DMS79 treated with DMSO at 0.1 percent for 48 hours (cell line): ENCODE results near the gene RNF25.

ENCODE experiments used
- DNase-seq: peaks from one replicate; lab custom pipeline; 2025; lab: John Stamatoyannopoulos, UW

The RNF25 gene

GRCh38 chr2:218679119-218679518 lies 7.3 kb upstream of the RNF25 start:
- no peak for DNase-seq

- DNase-seq: no peak
Measured at GRCh38 chr2:218671097-218671653, 627 bp downstream of the RNF25 start.

GRCh38 chr2:218664653-218665052 lies 7.1 kb downstream of the RNF25 start:
- no peak for DNase-seq

DNA sequence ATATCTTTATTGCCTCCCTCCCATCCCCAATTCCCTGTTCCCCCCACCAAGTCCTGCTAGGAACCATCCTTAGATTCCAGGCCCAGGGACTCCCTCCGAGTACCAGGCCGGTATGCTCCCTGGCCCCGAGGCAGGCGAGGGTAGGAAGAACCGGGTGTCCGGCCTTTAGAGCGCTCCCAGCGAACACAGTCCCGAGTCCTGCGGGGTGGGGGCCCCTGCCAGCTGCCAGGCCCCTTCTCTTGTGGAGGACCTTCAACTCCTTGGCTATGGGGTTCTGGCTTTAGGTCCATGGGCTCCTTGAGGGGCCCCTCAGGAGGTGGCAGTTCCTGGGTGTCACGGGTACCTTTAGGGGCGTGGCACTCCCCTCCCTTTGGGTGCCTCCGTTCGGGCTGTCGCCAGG lies 7.9 kb downstream of the RNF25 start:
- no peak for DNase-seq

GRCh38 chr2:218662827-218663226 lies 9.0 kb downstream of the RNF25 start:
- DNase-seq: no peak

DNA sequence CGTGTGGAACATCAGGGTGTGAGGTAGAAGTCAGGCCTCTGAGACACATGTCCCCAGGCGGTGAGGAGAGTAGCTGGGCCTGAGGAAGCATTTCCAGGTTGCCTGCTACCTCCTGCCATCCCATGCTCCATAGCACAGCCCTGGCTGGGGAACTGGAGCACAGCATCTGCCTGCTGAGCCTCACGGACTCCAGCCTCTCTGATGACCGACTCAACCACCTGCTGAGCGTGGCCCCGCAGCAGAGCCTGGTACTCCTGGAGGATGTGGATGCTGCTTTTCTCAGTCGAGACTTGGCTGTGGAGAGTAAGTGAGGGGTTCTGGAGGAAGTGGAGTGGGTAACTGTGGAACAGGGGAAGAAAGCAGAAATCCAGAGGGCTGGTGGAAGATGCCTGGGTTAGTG lies 9.4 kb downstream of the RNF25 start:
- DNase-seq: no peak

- DNase-seq: no peak
Measured at GRCh38 chr2:218659988-218660358, 11.8 kb downstream of the RNF25 start.

GRCh38 chr2:218659258-218659987 lies 12.4 kb downstream of the RNF25 start, which contains the start of the genes BCS1L and ZNF142:
TSS of gene BCS1L (plus strand) at chr2:218659683. CDS start at chr2:218660988, 1,305 bp downstream.
TSS of gene ZNF142 (minus strand) at chr2:218659623. CDS start at chr2:218656429, 3,194 bp downstream.
- peak; percentile 90 for DNase-seq

- DNase-seq: peak; percentile 39
Measured at GRCh38 chr2:218658671-218659257, 13.0 kb downstream of the RNF25 start.

DNA sequence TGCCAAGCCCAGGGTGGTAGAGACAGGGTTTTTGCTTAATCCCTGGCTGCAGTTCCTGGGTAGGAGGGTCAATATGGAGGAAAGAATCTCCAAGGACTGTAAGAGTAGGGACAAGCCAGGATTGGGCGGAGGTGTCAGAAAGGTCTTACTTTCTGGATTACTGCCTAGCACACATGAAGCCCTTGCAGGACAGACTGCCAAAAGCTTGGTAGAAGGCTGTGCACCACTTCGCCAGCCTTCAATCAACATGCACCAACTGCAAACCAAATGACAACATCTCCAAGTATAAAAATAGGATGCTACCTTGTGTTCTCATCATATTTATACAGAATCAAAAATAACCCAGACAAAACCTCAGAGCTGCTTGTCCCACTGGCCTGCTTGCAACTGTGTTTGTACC lies 16.1 kb downstream of the RNF25 start:
- DNase-seq: no peak

- no peak for DNase-seq
Measured at GRCh38 chr2:218648787-218649100, 23.1 kb downstream of the RNF25 start.

GRCh38 chr2:218648088-218648786 lies 23.6 kb downstream of the RNF25 start:
- DNase-seq: peak; percentile 8

- no peak for DNase-seq
Measured at GRCh38 chr2:218645126-218645525, 26.7 kb downstream of the RNF25 start.

GRCh38 chr2:218644721-218645120 lies 27.1 kb downstream of the RNF25 start:
- no peak for DNase-seq

GRCh38 chr2:218643751-218644310 lies 28.0 kb downstream of the RNF25 start:
- DNase-seq: no peak

GRCh38 chr2:218642786-218643185 lies 29.0 kb downstream of the RNF25 start:
- DNase-seq: no peak

DNA sequence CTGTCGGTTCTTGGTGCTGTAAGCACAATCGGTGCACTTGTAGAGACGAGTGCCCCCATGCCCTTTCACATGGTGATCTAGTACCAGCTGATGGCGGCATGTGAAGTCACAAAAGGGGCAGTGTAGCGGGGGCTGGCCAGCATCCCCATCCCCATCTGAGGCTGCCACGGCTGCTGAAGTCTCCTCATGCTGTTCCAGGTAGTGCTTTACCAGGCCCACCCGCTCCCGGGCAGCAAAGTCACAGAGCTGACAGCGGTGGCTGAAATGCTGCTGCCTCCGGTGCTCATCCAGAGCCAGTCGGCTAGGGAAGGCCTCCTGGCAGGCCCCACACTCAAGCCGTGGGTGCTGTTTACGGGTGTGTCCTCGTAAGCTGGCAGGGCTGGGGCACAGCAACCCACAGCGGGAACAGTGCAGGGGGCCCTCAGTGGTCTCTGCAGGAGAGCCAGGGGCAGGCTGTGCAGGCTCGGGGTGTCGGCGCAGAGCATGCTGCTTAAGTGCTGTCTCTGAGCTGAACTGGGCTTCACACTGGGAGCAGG lies 29.6 kb downstream of the RNF25 start:
- no peak for DNase-seq

GRCh38 chr2:218638372-218638771 lies 33.4 kb downstream of the RNF25 start:
- no peak for DNase-seq

DNA sequence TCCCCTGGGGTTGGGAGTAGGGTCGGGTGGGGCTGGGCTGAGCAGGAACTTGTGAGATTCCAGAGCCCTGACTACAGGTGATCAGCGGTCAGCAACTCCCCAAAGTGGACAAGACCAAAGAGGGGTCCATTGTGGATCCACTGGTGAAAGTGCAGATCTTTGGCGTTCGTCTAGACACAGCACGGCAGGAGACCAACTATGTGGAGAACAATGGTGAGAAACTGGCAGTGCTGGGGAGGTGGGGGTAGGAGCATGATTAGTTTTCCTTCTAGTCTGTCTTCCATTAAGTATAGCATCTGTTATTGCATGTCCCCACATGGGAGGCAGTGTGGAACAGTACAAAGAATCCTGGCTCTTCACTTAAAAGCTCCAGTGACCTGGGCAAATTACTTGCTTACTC lies 36.1 kb downstream of the RNF25 start:
- DNase-seq: no peak

- DNase-seq: no peak
Measured at GRCh38 chr2:218631837-218632236, 40.0 kb downstream of the RNF25 start.

DNA sequence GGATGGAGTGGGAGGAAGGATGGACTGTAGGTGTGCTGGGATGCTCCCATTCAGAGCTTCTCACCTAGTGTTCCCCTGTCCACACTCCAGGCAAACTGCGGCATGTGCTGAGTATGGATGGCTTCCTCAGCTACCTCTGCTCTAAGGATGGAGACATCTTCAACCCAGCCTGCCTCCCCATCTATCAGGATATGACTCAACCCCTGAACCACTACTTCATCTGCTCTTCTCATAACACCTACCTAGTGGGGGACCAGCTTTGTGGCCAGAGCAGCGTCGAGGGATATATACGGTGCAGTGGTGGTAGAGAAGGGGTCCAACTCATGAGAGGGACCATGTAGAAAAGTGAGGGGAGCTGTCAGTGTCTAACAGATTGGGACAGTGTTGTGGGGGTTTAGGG lies 43.9 kb downstream of the RNF25 start:
- no peak for DNase-seq

GRCh38 chr2:218626369-218626768 lies 45.4 kb downstream of the RNF25 start:
- DNase-seq: no peak

DNA sequence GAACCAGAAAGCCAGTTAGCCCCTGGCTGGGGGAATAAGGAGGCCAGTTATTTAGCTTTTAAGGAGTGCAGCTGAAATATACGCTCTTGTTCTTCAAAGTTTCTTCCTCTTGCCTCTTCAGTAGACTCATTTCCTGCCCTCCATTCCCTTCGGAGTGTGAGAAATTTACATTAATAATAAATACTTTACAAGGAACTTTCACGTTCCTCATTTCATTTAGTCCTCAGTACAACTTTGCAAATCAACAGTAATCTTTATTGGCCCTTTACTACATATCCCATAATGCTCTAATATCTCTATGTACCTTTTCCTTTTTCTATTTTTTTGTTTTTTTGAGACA lies 48.5 kb downstream of the RNF25 start:
- no peak for DNase-seq
